AG09309 (cell line): Measurements from ENCODE around the gene NDRG4.

Experiments used
- DNase-seq: peaks from one replicate; pipeline ENCODE4 v3.0.0-alpha.2; 2010; ENCODE audit warnings: low read depth
- H3K4me3 ChIP-seq: 2 replicates; pipeline ENCODE4 v1.5.1; 2011; ENCODE audit warnings: mild to moderate bottlenecking, low read depth, low read length, moderate library complexity; ENCODE audit not compliant: control insufficient read depth
- CTCF ChIP-seq: IDR thresholded peaks from 2 replicates; pipeline ENCODE4 v1.5.1; 2011; ENCODE audit warnings: mild to moderate bottlenecking, low read depth, low read length, inconsistent platforms; ENCODE audit not compliant: insufficient read depth, control insufficient read depth; ENCODE audit errors: missing control alignments

Gene NDRG4

GRCh38 chr16:58493756-58494431 is 6.0 kb upstream of the NDRG4 start:
- DNase-seq, result no peak
- no peak overlapping the region for H3K4me3 ChIP-seq
- no peak for TF ChIP-seq CTCF

- DNase-seq, result peak; percentile 83
- H3K4me3 ChIP-seq, result no peak overlapping the region
- TF ChIP-seq CTCF, result peak; percentile 71
Measured at GRCh38 chr16:58494981-58495520, 4.9 kb upstream of the NDRG4 start.

- TF ChIP-seq CTCF, result no peak
- no peak overlapping the region for H3K4me3 ChIP-seq
- no peak for DNase-seq
Measured at GRCh38 chr16:58495521-58496331, 4.2 kb upstream of the NDRG4 start.

GRCh38 chr16:58497468-58497867 is 2.5 kb upstream of the NDRG4 start:
- no peak for TF ChIP-seq CTCF
- DNase-seq, result no peak
- H3K4me3 ChIP-seq, result no peak overlapping the region

GRCh38 chr16:58497935-58498334 is 2.0 kb upstream of the NDRG4 start:
- DNase-seq, result no peak
- no peak for TF ChIP-seq CTCF
- H3K4me3 ChIP-seq, result no peak overlapping the region

GRCh38 chr16:58498341-58499091 is 1.4 kb upstream of the NDRG4 start:
- DNase-seq, result no peak
- H3K4me3 ChIP-seq, result no peak overlapping the region
- no peak for TF ChIP-seq CTCF
